Endothelial cell of umbilical vein (primary cell): ENCODE measurements around the gene STK10. TPM values are rescaled to one million over a fixed set of nuclear protein-coding genes. Genes with fewer than 3 reads are reported as not detected.

Source experiments
- BruUV-seq: library from RNA; stranded (reverse); fragments of 400-500 nt; replicated peaks from 2 replicates; lab custom pipeline; 2021; lab: Mats Ljungman, UMichigan
- CTCF ChIA-PET: fragments of 300-600, 350-600 bp; sonication (Branson Sonifier 250); formaldehyde crosslinking; loops from one replicate; lab custom pipeline; 2021; ENCODE audit warnings: antibody characterized with exemption, inconsistent platforms; lab: Charles Lee
- POLR2A ChIA-PET: fragments of 300-600, 350-600 bp; sonication (Branson Sonifier 250); formaldehyde crosslinking; loops from one replicate; lab custom pipeline; 2021; ENCODE audit warnings: antibody characterized with exemption, inconsistent platforms; lab: Charles Lee
- DNase-seq: peaks from one replicate; pipeline ENCODE4 v3.0.0-alpha.2; 2011; ENCODE audit warnings: low read depth, low spot score
- FAIRE-seq: peaks from 2 replicates; lab custom pipeline; 2011; peaks lifted over from hg19 to GRCh38; lab: Jason Lieb, UNC
- H2AFZ ChIP-seq: 2 replicates; pipeline ENCODE4 v1.6.0; 2012; ENCODE audit warnings: low read depth, low read length, control low read depth, inconsistent platforms
- H3K27ac ChIP-seq: 2 replicates; pipeline ENCODE4 v1.5.1; 2011; ENCODE audit warnings: low read depth, mild to moderate bottlenecking, control low read depth, low read length, moderate library complexity; ENCODE audit not compliant: insufficient read depth
- H3K27me3 ChIP-seq, 2 experiments: 2 replicates each; pipeline versions ENCODE4 v1.6.0 to v1.6.1; 2011; ENCODE audit warnings: low read length in 2 of 2, mixed read lengths in 1 of 2; ENCODE audit not compliant: control insufficient read depth in 2 of 2, insufficient read depth in 2 of 2
- H3K36me3 ChIP-seq, 2 experiments: 2 replicates in 1 of 2; 3 replicates in 1 of 2; pipeline ENCODE4 v1.5.1; 2011; ENCODE audit warnings: low read length in 2 of 2, mild to moderate bottlenecking in 1 of 2, moderate library complexity in 1 of 2; ENCODE audit not compliant: control insufficient read depth in 2 of 2, insufficient read depth in 2 of 2; ENCODE audit errors: extremely low read depth in 1 of 2
- H3K4me1 ChIP-seq: 3 replicates; pipeline ENCODE4 v1.5.1; 2011; ENCODE audit warnings: mild to moderate bottlenecking, low read length; ENCODE audit not compliant: control insufficient read depth, insufficient read depth; ENCODE audit errors: extremely low read depth
- H3K4me2 ChIP-seq: 2 replicates; pipeline ENCODE4 v1.6.1; 2011; ENCODE audit warnings: low read length, control low read depth, mixed read lengths; ENCODE audit not compliant: insufficient read depth
- H3K4me3 ChIP-seq, 3 experiments: fragments of 200-600 bp in 1 of 3; sonication (generic), shearing (Covaris generic) in 1 of 3; replicated peaks in 1 of 3; 2 replicates each; pipeline ENCODE4 v1.5.1; 2011 to 2016; ENCODE audit warnings: control low read depth in 3 of 3, low read length in 3 of 3, mild to moderate bottlenecking in 2 of 3, inconsistent platforms in 1 of 3, low read depth in 1 of 3, moderate library complexity in 1 of 3; ENCODE audit not compliant: insufficient read depth in 1 of 3
- H3K79me2 ChIP-seq: 2 replicates; pipeline ENCODE4 v1.6.0; 2012; ENCODE audit warnings: low read length, inconsistent platforms; ENCODE audit not compliant: control insufficient read depth, insufficient read depth
- H3K9ac ChIP-seq: replicated peaks from 2 replicates; pipeline ENCODE3; 2011; ENCODE audit warnings: low read length, control low read depth; ENCODE audit not compliant: insufficient read depth; ENCODE audit errors: extremely low read depth
- H3K9me1 ChIP-seq: replicated peaks from 3 replicates; pipeline ENCODE4 v1.6.0; 2011; ENCODE audit warnings: mild to moderate bottlenecking, low read length; ENCODE audit not compliant: control insufficient read depth, insufficient read depth; ENCODE audit errors: extremely low read depth
- H3K9me3 ChIP-seq: replicated peaks from 2 replicates; pipeline ENCODE4 v1.5.1; 2012; ENCODE audit warnings: low read length, inconsistent platforms; ENCODE audit not compliant: control insufficient read depth, insufficient read depth
- H4K20me1 ChIP-seq: replicated peaks from 2 replicates; pipeline ENCODE3; 2011; ENCODE audit warnings: mild to moderate bottlenecking, low read length; ENCODE audit not compliant: control insufficient read depth, insufficient read depth; ENCODE audit errors: extremely low read depth
- EZH2 ChIP-seq: IDR thresholded peaks from 2 replicates; pipeline ENCODE4 v1.6.1; 2012; ENCODE audit warnings: borderline replicate concordance, low read depth, mild to moderate bottlenecking, moderate library complexity, low read length, inconsistent platforms; ENCODE audit not compliant: severe bottlenecking
- FOS ChIP-seq: IDR thresholded peaks from 2 replicates; pipeline ENCODE4 v1.6.1; 2011; ENCODE audit warnings: mild to moderate bottlenecking, low read length, moderate library complexity, borderline replicate concordance; ENCODE audit not compliant: insufficient read depth
- GATA2 ChIP-seq: IDR thresholded peaks from 2 replicates; pipeline ENCODE4 v1.7.0; 2011; ENCODE audit warnings: low read depth, mild to moderate bottlenecking, moderate library complexity, mixed read lengths, low read length; ENCODE audit not compliant: insufficient read length, insufficient read depth
- JUN ChIP-seq: IDR thresholded peaks from 2 replicates; pipeline ENCODE4 v1.6.1; 2011; ENCODE audit warnings: borderline replicate concordance, low read depth; ENCODE audit not compliant: insufficient read length, insufficient read depth
- MYC ChIP-seq: IDR thresholded peaks from one replicate; pipeline ENCODE4 v1.6.1; 2011; ENCODE audit warnings: mild to moderate bottlenecking, low read depth, low read length
- POLR2A ChIP-seq: IDR thresholded peaks from 2 replicates; pipeline ENCODE4 v1.6.1; 2012; ENCODE audit warnings: low read depth, mild to moderate bottlenecking, control low read depth, low read length
- POLR2AphosphoS5 ChIP-seq: IDR thresholded peaks from 2 replicates; pipeline ENCODE4 v1.6.1; 2012; ENCODE audit warnings: low read depth, mild to moderate bottlenecking, control low read depth, low read length, moderate library complexity; ENCODE audit not compliant: insufficient read depth
- dilution Hi-C: fragments of 300-500 bp; cut with MboI; formaldehyde crosslinking; loops from one replicate; pipeline ENCODE4 v1.15.0; 2019; ENCODE audit warnings: low sequenced_read_pairs; ENCODE audit not compliant: extremely low pct_ligation_motif_present
- intact Hi-C: fragments of 100-400 bp; cut with micrococcal nuclease; formaldehyde crosslinking; loops from one replicate; pipeline ENCODE4 v1.10.0; 2022
- polyA plus RNA-seq, 4 experiments: library from polyadenylated mRNA; depleted of rRNA in 3 of 4; stranded (reverse) in 3 of 4; unstranded in 1 of 4; fragments of >200 nt; gene quantifications; 2 replicates each; pipeline versions ENCODE4 v1.2.1 to v1.2.3, GENCODE V29; 2011 to 2012; ENCODE audit warnings: missing spikeins in 1 of 4
- total RNA-seq: library from RNA; stranded (reverse); gene quantifications from 2 replicates; pipeline ENCODE4 v1.2.3, GENCODE V29; 2021
- TF ChIP-seq, protein P1 (sequence below), 2 donors: IDR thresholded peaks; 1 replicate in 1 of 2; 2 replicates in 1 of 2; pipeline ENCODE4 v1.5.1; 2011; ENCODE audit warnings: low read length in 2 of 2, mild to moderate bottlenecking in 2 of 2, moderate library complexity in 2 of 2, control low read depth in 1 of 2, inconsistent platforms in 1 of 2, low read depth in 1 of 2; ENCODE audit not compliant: insufficient read depth in 1 of 2; ENCODE audit errors: extremely low read depth in 1 of 2
- TF ChIP-seq, protein P2 (sequence below): IDR thresholded peaks from 2 replicates; pipeline ENCODE4 v1.6.1; 2011; ENCODE audit not compliant: insufficient read depth, insufficient read length

The STK10 gene
- total and polyA plus RNA-seq, 2 donors (not counting 3 experiments of a cell fraction or from before 2014, with no cell fraction given) = 16.9 to 47.2 TPM

DNA sequence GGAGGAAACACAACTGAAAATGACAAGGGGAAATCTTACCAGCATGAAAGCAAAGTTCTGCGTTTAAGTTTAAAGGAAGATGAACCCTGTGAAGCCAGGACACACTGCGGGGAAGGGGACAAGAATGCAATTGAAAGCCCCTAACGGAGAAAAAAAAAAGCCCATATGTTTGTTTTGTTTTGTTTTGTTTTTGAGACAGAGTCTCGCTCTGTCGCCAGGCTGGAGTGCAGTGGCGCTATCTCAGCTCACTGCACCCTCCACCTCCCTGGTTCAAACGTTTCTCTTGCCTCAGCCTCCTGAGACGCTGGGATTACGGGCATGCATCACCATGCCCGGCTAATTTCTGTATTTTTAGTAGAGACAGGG is 2.9 kb downstream of the STK10 start:
- Histone ChIP-seq H3K36me3 (no peaks in the 10 kb centered on the region), H3K9me3 (no peaks in the 10 kb centered on the region), H4K20me1 (no peaks in the 10 kb centered on the region), H2AFZ (no peak overlapping the region), H3K4me1 (peaks cover 17% of the 10 kb centered on the region), H3K9me1 (no peaks in the 10 kb centered on the region), H3K27ac (no peak overlapping the region), H3K27me3 (peaks cover 0 to 2% of the 10 kb centered on the region in 2 experiments), H3K4me3 (no peak overlapping the region), H3K9ac (no peak overlapping the region), H3K79me2 (peaks cover 19% of the 10 kb centered on the region), H3K4me2 (no peak overlapping the region)
- ChIA-PET POLR2A (no interaction called here), CTCF (interaction anchor here (1.1 to 1.6 kb wide), 2 partner anchors 29 to 185 kb away, joined by 3 read pairs; no protein-coding TSS in a partner anchor)
- TF ChIP-seq JUN (no peak), MYC (no peak), EZH2 (no peak), FOS (no peak), POLR2AphosphoS5 (no peak), POLR2A (no peak), GATA2 (no peak)
- TF ChIP-seq, protein P1, sequence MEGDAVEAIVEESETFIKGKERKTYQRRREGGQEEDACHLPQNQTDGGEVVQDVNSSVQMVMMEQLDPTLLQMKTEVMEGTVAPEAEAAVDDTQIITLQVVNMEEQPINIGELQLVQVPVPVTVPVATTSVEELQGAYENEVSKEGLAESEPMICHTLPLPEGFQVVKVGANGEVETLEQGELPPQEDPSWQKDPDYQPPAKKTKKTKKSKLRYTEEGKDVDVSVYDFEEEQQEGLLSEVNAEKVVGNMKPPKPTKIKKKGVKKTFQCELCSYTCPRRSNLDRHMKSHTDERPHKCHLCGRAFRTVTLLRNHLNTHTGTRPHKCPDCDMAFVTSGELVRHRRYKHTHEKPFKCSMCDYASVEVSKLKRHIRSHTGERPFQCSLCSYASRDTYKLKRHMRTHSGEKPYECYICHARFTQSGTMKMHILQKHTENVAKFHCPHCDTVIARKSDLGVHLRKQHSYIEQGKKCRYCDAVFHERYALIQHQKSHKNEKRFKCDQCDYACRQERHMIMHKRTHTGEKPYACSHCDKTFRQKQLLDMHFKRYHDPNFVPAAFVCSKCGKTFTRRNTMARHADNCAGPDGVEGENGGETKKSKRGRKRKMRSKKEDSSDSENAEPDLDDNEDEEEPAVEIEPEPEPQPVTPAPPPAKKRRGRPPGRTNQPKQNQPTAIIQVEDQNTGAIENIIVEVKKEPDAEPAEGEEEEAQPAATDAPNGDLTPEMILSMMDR (IDR thresholded peaks at IDR 0.05; ENCODE audit: extremely low read depth in 1 of 2, insufficient read depth in 1 of 2, low read depth in 1 of 2, low read length in 2 of 2) = no peak
- TF ChIP-seq, protein P2, sequence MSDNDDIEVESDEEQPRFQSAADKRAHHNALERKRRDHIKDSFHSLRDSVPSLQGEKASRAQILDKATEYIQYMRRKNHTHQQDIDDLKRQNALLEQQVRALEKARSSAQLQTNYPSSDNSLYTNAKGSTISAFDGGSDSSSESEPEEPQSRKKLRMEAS = no peak
- BruUV-seq = no TSS peak
- no peak for FAIRE-seq
- dilution Hi-C loops = no loop called here
- intact Hi-C loops = loop anchor here (5.0 kb wide), 2 partner anchors 43 to 267 kb away; partner anchors contain the start of gene SH3PXD2B
- DNase-seq = no peak
